Right cardiac atrium (tissue), 5 donors: ENCODE data around the gene NLN. TPM values are rescaled to one million over a fixed set of nuclear protein-coding genes. Genes with fewer than 3 reads are reported as not detected.

Experiments used
- ATAC-seq, 2 donors: fragments of 200-7000 bp; cut with Tn5 transposase; one replicate each; pipeline versions ENCODE4 v1.8.0 to v1.9.1; 2020; ENCODE audit warnings: moderate library complexity in 2 of 2, mild to moderate bottlenecking in 1 of 2
- DNase-seq, 3 donors: peaks; one replicate each; pipeline ENCODE4 v3.0.0-alpha.2; 2020
- H3K27ac ChIP-seq: one replicate; pipeline ENCODE4 v1.5.1; 2013; ENCODE audit warnings: mild to moderate bottlenecking, low read length, control low read depth, moderate library complexity
- H3K27me3 ChIP-seq: one replicate; pipeline ENCODE4 v1.6.1; 2013; ENCODE audit not compliant: control insufficient read depth, insufficient read depth
- H3K4me1 ChIP-seq: one replicate; pipeline ENCODE4 v1.6.1; 2013; ENCODE audit warnings: low read length; ENCODE audit not compliant: control insufficient read depth, insufficient read depth
- H3K4me3 ChIP-seq: one replicate; pipeline ENCODE4 v1.5.1; 2013; ENCODE audit warnings: low read length, control low read depth
- H3K9me3 ChIP-seq: one replicate; pipeline ENCODE4 v1.6.1; 2013; ENCODE audit warnings: low read length; ENCODE audit not compliant: control insufficient read depth
- WGBS: extraction: QIAGEN DNeasy Blood & Tissue Kit; methylation state at CpG from one replicate; pipeline ENCODE4 v1.1.7; 2013; 5-methylcytosine and 5-hydroxymethylcytosine counted together
- intact Hi-C, 4 donors: fragments of 100-400 bp; cut with DNase I; formaldehyde crosslinking; loops; one replicate each; pipeline versions ENCODE4 v1.11.0 to v1.14.0; 2022 to 2023
- polyA plus RNA-seq: library from polyadenylated mRNA; stranded (reverse); fragments of 200-250 nt; gene quantifications from one replicate; pipeline ENCODE4 v1.2.3, GENCODE V29; 2013
- total RNA-seq, 4 donors: library from RNA; stranded (reverse); fragmentation: NEBNext Ultra II Directional; extraction: Animal tissue kit (Norgen Biotek cat#: 25700); gene quantifications; one replicate each; pipeline ENCODE4 v1.2.1, GENCODE V29; 2021
- donor health status: healthy with polysubstance abuse.
- donor health status: DM: no; HTN: yes; CAD: no.
- donor health status: DM: no; HTN: no; CAD: no.
- donor health status: DM: no; HTN: yes; CAD: no; lungs with severe emphysema.
- donor health status: DM: yes; HTN: yes; CAD: no.

The NLN gene
- total and polyA plus RNA-seq, 5 donors = 2.3 to 11.9 (median 11.1) TPM

GRCh38 chr5:65809817-65810531 lies 88.0 kb downstream of the NLN start:
- Histone ChIP-seq H3K9me3 (no peaks in the 10 kb centered on the region), H3K4me3 (no peak overlapping the region), H3K27me3 (no peaks in the 10 kb centered on the region), H3K4me1 (peaks cover 2% of the 10 kb centered on the region), H3K27ac (no peak overlapping the region)
- intact Hi-C loops = no loop called here
- 55% methylated on average over 8 of the region's 8 CpGs for WGBS
- DNase-seq (peak; percentile 76 to 91 (median 87)), ATAC-seq (peak; percentile 96 to 98)

DNA sequence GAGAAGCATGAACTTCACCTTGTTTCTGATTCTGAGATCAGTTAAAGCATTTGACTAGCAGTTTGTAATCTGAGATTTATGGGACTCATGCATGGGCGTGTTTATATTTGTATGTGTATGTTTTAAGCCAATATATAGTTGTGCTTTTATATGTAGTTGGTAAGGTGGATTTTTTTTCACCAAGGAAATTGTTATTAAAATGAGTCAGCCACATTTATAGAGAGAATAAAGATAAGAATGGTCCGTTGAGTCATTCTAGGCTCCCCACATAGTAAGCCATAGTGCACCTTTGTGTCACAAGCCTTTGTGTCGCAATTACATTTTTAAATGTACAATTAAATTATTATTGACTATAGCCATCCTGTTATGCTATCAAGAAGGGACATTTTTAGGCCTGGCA lies 89.0 kb downstream of the NLN start:
- H3K27ac ChIP-seq = no peak overlapping the region
- intact Hi-C loops = no loop called here
- no peaks in the 10 kb centered on the region for H3K9me3 ChIP-seq
- ATAC-seq (no peak), DNase-seq (no peak)
- peaks cover 2% of the 10 kb centered on the region for H3K4me1 ChIP-seq
- no peak overlapping the region for H3K4me3 ChIP-seq
- WGBS = 91% methylated on average over 3 of the region's 3 CpGs
- no peaks in the 10 kb centered on the region for H3K27me3 ChIP-seq

DNA sequence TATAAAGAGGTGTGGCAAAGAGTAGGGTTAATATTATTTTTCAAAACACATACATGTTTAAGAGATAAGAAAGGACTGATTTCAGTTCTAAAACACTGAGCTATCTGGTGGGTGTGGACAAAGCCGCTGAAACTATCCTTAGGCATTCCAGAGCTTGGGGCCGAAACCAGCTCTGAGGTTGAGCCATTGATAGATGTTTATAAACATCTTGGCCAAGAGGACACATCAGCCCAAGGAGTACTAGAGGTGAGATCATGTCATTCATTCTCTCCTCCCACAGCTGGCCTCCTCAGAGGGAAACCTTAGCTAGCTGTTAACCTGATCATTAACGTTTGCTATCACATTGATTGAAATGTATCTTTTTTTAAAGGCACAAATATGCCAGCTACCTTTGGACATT lies 89.9 kb downstream of the NLN start:
- H3K27me3 ChIP-seq = no peaks in the 10 kb centered on the region
- H3K27ac ChIP-seq = no peak overlapping the region
- H3K4me3 ChIP-seq = no peak overlapping the region
- intact Hi-C loops = no loop called here
- DNase-seq (no peak), ATAC-seq (no peak)
- H3K9me3 ChIP-seq = no peaks in the 10 kb centered on the region
- 64% methylated on average over 3 of the region's 3 CpGs for WGBS
- H3K4me1 ChIP-seq = peaks cover 2% of the 10 kb centered on the region

DNA sequence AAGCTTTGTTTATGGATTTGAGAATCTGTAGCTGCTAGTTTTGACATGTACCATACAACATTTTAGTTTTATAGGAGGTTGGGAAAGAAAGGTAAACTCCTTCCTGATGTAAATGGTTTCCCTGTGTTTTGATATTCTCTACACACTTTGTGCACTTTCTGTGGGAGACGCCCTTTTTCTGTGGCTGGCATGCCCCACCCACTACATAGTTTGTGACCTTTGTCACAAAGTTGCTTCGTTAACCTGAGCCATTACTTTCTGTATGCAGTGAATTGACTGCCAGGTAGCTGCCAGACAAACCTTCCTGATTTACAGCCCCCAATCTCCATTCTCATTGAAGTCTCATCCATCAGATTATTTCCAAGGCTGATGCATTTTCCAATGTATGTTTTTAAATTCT lies 90.6 kb downstream of the NLN start:
- Histone ChIP-seq H3K4me1 (peaks cover 2% of the 10 kb centered on the region), H3K4me3 (no peak overlapping the region), H3K27me3 (no peaks in the 10 kb centered on the region), H3K27ac (no peak overlapping the region), H3K9me3 (no peaks in the 10 kb centered on the region)
- WGBS = 93% methylated on average over 2 of the region's 2 CpGs
- DNase-seq (no peak), ATAC-seq (no peak)
- intact Hi-C loops = no loop called here

DNA sequence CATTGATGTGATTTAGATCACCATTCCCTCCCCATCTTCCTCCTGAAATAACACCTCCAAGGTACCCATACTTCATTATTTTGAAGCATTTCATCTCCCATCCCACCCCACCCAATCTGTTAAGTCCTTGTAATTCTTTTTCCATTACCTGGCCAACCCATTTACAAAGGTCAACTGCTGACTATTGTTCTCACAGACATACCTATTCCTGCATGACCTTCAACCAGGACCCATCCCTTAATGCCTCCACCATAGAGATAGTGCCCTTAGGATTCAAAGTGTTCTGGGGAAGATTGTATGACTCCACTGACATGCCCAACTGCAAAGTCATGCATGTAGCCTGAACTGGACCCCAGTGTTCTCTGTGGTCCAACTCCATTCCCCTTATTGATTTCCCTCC lies 91.2 kb downstream of the NLN start:
- H3K9me3 ChIP-seq = no peaks in the 10 kb centered on the region
- ATAC-seq = no peak
- H3K27me3 ChIP-seq = no peaks in the 10 kb centered on the region

DNA sequence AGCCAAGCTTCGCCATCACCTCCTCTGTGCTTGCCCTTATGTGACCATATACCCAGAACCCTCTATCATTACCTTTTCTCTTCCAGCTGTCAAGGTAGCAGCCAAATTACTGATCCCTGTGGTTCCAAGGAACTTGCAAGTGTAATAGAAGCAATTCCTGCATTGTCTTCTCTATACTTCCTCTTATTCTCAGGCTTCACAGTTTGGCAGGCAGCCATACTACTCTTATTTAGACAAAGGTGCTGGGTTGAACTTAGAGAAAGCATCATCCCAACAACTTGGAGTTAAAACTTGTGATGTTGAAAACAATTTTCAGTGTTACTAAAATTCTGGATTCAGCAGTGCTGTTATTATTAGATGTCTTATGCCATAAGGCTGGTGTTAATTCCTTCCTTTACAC lies 93.2 kb downstream of the NLN start:
- no peak overlapping the region for H3K27ac ChIP-seq
- WGBS = 96% methylated on average over 1 of the region's 1 CpG
- H3K27me3 ChIP-seq = no peaks in the 10 kb centered on the region
- intact Hi-C loops = no loop called here
- no peaks in the 10 kb centered on the region for H3K4me1 ChIP-seq
- ATAC-seq (no peak), DNase-seq (no peak)
- H3K4me3 ChIP-seq = no peak overlapping the region
- H3K9me3 ChIP-seq = no peaks in the 10 kb centered on the region

More for the DNA sequence above, 91.2 kb downstream of the NLN start:
- DNase-seq = no peak
- intact Hi-C loops = no loop called here
- Histone ChIP-seq H3K4me1 (peaks cover under 1% of the 10 kb centered on the region), H3K27ac (no peak overlapping the region), H3K4me3 (no peak overlapping the region)

DNA sequence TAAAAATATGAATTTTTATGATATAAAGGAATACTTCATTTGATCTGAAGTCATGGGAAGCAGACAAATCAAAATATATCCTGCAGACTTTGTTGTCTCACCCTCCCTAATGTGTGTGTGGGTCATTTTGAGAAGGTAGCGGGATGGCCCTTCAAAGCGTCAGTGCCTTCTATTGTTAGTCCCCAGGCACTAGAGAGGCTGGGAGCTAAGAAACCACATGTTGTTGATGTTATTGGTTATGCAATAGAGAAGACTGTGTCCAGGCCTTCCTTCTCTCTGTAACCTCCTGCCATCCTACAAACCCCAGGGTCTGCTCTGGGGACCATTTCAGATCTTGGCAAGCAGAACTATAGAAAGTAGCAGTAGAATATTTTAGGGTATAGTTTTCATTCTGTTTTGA lies 94.7 kb downstream of the NLN start:
- ATAC-seq (no peak), DNase-seq (no peak)
- Histone ChIP-seq H3K27me3 (no peaks in the 10 kb centered on the region), H3K4me3 (no peak overlapping the region), H3K4me1 (no peaks in the 10 kb centered on the region), H3K27ac (no peak overlapping the region), H3K9me3 (no peaks in the 10 kb centered on the region)
- intact Hi-C loops = no loop called here
- 95% methylated on average over 2 of the region's 2 CpGs for WGBS

- H3K27ac ChIP-seq = no peak overlapping the region
These were observed 95.9 kb downstream of the NLN start for GRCh38 chr5:65817931-65818330.

DNA sequence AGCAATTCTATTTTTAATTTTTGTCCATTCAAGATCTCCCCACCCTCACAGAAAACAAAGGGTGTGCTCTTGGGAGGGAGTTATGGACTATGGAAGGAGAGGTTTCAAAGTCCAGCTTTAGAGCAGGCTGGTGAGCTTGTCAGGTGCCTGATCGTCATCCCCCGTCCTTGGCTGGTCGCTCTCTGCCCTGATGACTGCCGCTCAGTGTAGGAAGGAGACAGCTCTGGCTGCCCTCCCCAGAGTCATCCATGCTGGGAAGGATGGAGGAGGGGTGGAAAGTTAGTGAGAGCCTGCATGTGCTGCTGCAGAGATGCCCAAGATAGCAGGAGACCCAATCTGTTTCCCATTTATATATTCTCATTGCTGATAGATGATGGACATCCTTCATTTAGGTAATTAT lies 96.6 kb downstream of the NLN start:
- no peak overlapping the region for H3K4me3 ChIP-seq
- intact Hi-C loops = no loop called here
- no peaks in the 10 kb centered on the region for H3K4me1 ChIP-seq
- H3K27me3 ChIP-seq = no peaks in the 10 kb centered on the region
- ATAC-seq = peak in 1 of 2 donors; percentile 65
- H3K27ac ChIP-seq = no peak overlapping the region
- 77% methylated on average over 4 of the region's 4 CpGs for WGBS
- H3K9me3 ChIP-seq = no peaks in the 10 kb centered on the region
- no peak for DNase-seq

More at GRCh38 chr5:65817931-65818330, 95.9 kb downstream of the NLN start:
- intact Hi-C loops = no loop called here
- no peaks in the 10 kb centered on the region for H3K9me3 ChIP-seq
- H3K27me3 ChIP-seq = no peaks in the 10 kb centered on the region
- 90% methylated on average over 4 of the region's 4 CpGs for WGBS
- ATAC-seq (no peak), DNase-seq (no peak)
- no peak overlapping the region for H3K4me3 ChIP-seq
- no peaks in the 10 kb centered on the region for H3K4me1 ChIP-seq

GRCh38 chr5:65819215-65819904 lies 97.4 kb downstream of the NLN start:
- Histone ChIP-seq H3K9me3 (no peaks in the 10 kb centered on the region), H3K27ac (no peak overlapping the region), H3K4me1 (no peaks in the 10 kb centered on the region), H3K4me3 (no peak overlapping the region), H3K27me3 (no peaks in the 10 kb centered on the region)
- intact Hi-C loops = no loop called here
- no peak for DNase-seq
- WGBS = 53% methylated on average over 3 of the region's 3 CpGs
- ATAC-seq = no peak

DNA sequence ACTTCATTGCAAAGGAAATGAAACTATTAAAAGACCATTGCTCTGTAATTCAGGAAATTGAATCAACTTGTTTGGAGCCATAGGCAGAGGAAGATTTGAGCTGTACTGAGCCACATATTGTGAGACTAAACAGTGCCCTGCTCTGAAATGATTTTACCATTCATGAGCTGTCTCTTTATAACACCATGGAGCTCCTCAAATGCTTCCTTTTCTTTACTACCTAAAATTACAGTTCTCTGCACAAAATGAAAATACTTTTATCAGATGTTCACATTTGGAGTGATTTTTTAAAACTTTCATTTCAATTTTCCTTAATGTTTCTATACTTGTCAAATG lies 97.9 kb downstream of the NLN start:
- intact Hi-C loops = no loop called here
- DNase-seq (no peak), ATAC-seq (no peak)
- Histone ChIP-seq H3K9me3 (no peaks in the 10 kb centered on the region), H3K4me3 (no peak overlapping the region), H3K27me3 (no peaks in the 10 kb centered on the region), H3K27ac (no peak overlapping the region), H3K4me1 (no peaks in the 10 kb centered on the region)
